Smooth muscle cell (in vitro differentiated cells): ENCODE data around the gene TERB1. TPM values are rescaled to one million over a fixed set of nuclear protein-coding genes. Genes with fewer than 3 reads are reported as not detected.

Source experiments
- DNase-seq: peaks from one replicate; lab custom pipeline; 2025; ENCODE audit not compliant: unreplicated experiment; lab: John Stamatoyannopoulos, UW
- H2AFZ ChIP-seq: fragments of 200-600 bp; sonication (generic); 2 replicates; pipeline ENCODE4 v1.6.0; 2016; ENCODE audit warnings: antibody characterized with exemption, low read depth, mild to moderate bottlenecking
- H3F3A ChIP-seq: fragments of 200-600 bp; sonication (generic); 2 replicates; pipeline ENCODE4 v1.6.0; 2017; ENCODE audit warnings: antibody characterized with exemption, low read depth
- H3K27ac ChIP-seq: fragments of 200-600 bp; sonication (generic); 2 replicates; pipeline ENCODE4 v1.5.1; 2016; ENCODE audit warnings: low read depth, mild to moderate bottlenecking
- H3K27me3 ChIP-seq: fragments of 200-600 bp; sonication (generic); 2 replicates; pipeline ENCODE4 v1.6.1; 2016; ENCODE audit warnings: low read depth, mild to moderate bottlenecking
- H3K36me3 ChIP-seq: fragments of 200-600 bp; sonication (generic); 2 replicates; pipeline ENCODE4 v1.5.1; 2016; ENCODE audit warnings: low read depth
- H3K4me1 ChIP-seq: fragments of 200-600 bp; sonication (generic); 2 replicates; pipeline ENCODE4 v1.5.1; 2016; ENCODE audit warnings: low read depth
- H3K4me2 ChIP-seq: fragments of 200-600 bp; sonication (generic); 2 replicates; pipeline ENCODE4 v1.6.0; 2016; ENCODE audit warnings: mild to moderate bottlenecking
- H3K4me3 ChIP-seq: fragments of 200-600 bp; sonication (generic); 2 replicates; pipeline ENCODE4 v1.5.1; 2016; ENCODE audit warnings: mild to moderate bottlenecking
- H3K79me2 ChIP-seq: fragments of 200-600 bp; sonication (generic); 2 replicates; pipeline ENCODE4 v1.6.0; 2016; ENCODE audit warnings: low read depth, mild to moderate bottlenecking
- H3K9ac ChIP-seq: fragments of 200-600 bp; sonication (generic); 2 replicates; pipeline ENCODE4 v1.6.0; 2016; ENCODE audit warnings: low read depth
- H3K9me3 ChIP-seq: fragments of 200-600 bp; sonication (generic); replicated peaks from 2 replicates; pipeline ENCODE4 v1.5.1; 2016; ENCODE audit warnings: low read depth
- H4K20me1 ChIP-seq: fragments of 200-600 bp; sonication (generic); 2 replicates; pipeline ENCODE4 v1.6.0; 2016; ENCODE audit warnings: low read depth
- CTCF ChIP-seq: fragments of 200-600 bp; sonication (generic); IDR thresholded peaks from 2 replicates; pipeline ENCODE4 v1.5.1; 2017; ENCODE audit warnings: borderline replicate concordance, mild to moderate bottlenecking, antibody characterized with exemption; ENCODE audit not compliant: insufficient read depth, poor library complexity, severe bottlenecking
- WGBS: methylation state at CpG from one replicate; pipeline ENCODE4 v1.1.7; 2016; ENCODE audit warnings: low lambda C conversion rate; 5-methylcytosine and 5-hydroxymethylcytosine counted together
- polyA plus RNA-seq: library from polyadenylated mRNA; unstranded; fragments of >200 nt; fragmentation: Nextera tagmentation; extraction: Ambion mirVana; gene quantifications from 2 replicates; pipeline ENCODE4 v1.2.1, GENCODE V29; 2016
- total RNA-seq: library from RNA; depleted of rRNA; stranded (reverse); fragments of >200 nt; gene quantifications from 2 replicates; pipeline ENCODE4 v1.2.3, GENCODE V29; 2014

The TERB1 gene
- total and polyA plus RNA-seq, 2 experiments from 2014 or later: not detected

DNA sequence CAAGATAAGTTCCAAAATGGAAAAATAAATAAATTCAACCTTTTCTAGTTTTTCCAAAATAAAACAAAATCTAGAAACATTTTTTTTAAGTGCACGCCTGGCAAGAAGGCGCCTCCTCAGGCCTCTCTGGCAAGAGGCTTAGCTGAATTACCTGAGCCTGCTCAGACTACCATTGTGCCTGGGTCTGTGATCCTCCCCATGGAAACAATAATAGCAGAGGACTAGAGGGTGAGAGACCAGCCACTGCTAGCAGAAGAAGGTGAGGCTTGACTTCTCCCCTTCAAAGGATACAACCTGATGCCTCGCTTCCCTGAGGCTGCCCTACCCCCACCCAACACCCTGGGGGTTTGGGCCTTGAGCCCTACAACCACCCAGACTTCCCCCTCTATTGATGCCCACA is 14.8 kb downstream of the TERB1 start:
- Histone ChIP-seq H4K20me1 (no peaks in the 10 kb centered on the region), H3K4me2 (no peak overlapping the region), H2AFZ (no peak overlapping the region), H3K4me1 (no peaks in the 10 kb centered on the region), H3K79me2 (no peaks in the 10 kb centered on the region), H3K36me3 (no peaks in the 10 kb centered on the region), H3K9me3 (no peaks in the 10 kb centered on the region), H3K27me3 (peaks cover 17% of the 10 kb centered on the region), H3F3A (no peaks in the 10 kb centered on the region), H3K27ac (no peak overlapping the region), H3K9ac (no peak overlapping the region), H3K4me3 (no peak overlapping the region)
- DNase-seq: no peak
- no peak for TF ChIP-seq CTCF
- WGBS: 94% methylated on average over 3 of the region's 3 CpGs

- Histone ChIP-seq H3K4me1 (no peaks in the 10 kb centered on the region), H3K4me2 (no peak overlapping the region), H3K27me3 (no peaks in the 10 kb centered on the region), H3K27ac (no peak overlapping the region), H3K79me2 (no peaks in the 10 kb centered on the region), H3K9ac (no peak overlapping the region), H3K9me3 (no peaks in the 10 kb centered on the region), H3K36me3 (no peaks in the 10 kb centered on the region), H3F3A (no peaks in the 10 kb centered on the region), H2AFZ (no peak overlapping the region), H3K4me3 (no peak overlapping the region), H4K20me1 (no peaks in the 10 kb centered on the region)
- no peak for TF ChIP-seq CTCF
- DNase-seq: no peak
These were observed 24.9 kb downstream of the TERB1 start for GRCh38 chr16:66776457-66776856.

DNA sequence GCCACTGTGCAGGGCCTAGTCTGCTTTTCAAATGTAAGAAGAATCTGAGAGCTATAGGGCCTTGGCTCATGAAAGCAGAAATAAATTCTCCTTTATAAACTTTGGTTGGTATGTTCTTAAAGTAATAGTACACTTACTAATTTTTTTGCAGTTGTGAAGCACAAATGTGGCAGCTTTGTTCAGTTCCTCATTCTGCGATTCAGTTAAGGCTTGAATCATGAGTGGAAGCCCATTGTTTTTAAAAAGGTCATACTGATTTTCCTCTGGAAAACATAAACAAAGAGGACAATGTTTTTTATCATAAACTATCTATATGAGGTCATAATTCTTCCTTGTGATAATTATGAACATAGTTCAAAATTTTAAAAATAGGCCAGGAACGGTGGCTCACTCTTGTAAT is 26.4 kb downstream of the TERB1 start:
- WGBS: 86% methylated on average over 2 of the region's 2 CpGs
- TF ChIP-seq CTCF: no peak
- no peak overlapping the region for H3K4me2 ChIP-seq

GRCh38 chr16:66758086-66758485 is 43.3 kb downstream of the TERB1 start:
- H3K4me1 ChIP-seq: no peaks in the 10 kb centered on the region
- H4K20me1 ChIP-seq: no peaks in the 10 kb centered on the region
- no peaks in the 10 kb centered on the region for H3K79me2 ChIP-seq
- no peaks in the 10 kb centered on the region for H3F3A ChIP-seq
- no peak overlapping the region for H3K4me2 ChIP-seq
- peaks cover 5% of the 10 kb centered on the region for H3K27me3 ChIP-seq
- no peak overlapping the region for H3K27ac ChIP-seq
- H3K4me3 ChIP-seq: no peak overlapping the region
- no peak overlapping the region for H3K9ac ChIP-seq
- DNase-seq: no peak
- no peak overlapping the region for H2AFZ ChIP-seq
- no peaks in the 10 kb centered on the region for H3K36me3 ChIP-seq
- no peak for TF ChIP-seq CTCF
- H3K9me3 ChIP-seq: no peaks in the 10 kb centered on the region

More for the DNA sequence above, 26.4 kb downstream of the TERB1 start:
- Histone ChIP-seq H3K4me3 (no peak overlapping the region), H3K4me1 (no peaks in the 10 kb centered on the region), H3K9me3 (no peaks in the 10 kb centered on the region), H3K9ac (no peak overlapping the region), H3K36me3 (no peaks in the 10 kb centered on the region), H4K20me1 (no peaks in the 10 kb centered on the region), H3F3A (no peaks in the 10 kb centered on the region), H3K27ac (no peak overlapping the region), H3K79me2 (no peaks in the 10 kb centered on the region), H3K27me3 (no peaks in the 10 kb centered on the region), H2AFZ (no peak overlapping the region)
- no peak for DNase-seq
